HG02571 (cell line): ENCODE results near the gene MEGF8.

Source experiments
- ATAC-seq: cut with Tn5 transposase; IDR thresholded peaks from one replicate; pipeline ENCODE4 v1.9.1; 2021; ENCODE audit warnings: mild to moderate bottlenecking, moderate library complexity; ENCODE audit not compliant: unreplicated experiment

MEGF8 gene

DNA sequence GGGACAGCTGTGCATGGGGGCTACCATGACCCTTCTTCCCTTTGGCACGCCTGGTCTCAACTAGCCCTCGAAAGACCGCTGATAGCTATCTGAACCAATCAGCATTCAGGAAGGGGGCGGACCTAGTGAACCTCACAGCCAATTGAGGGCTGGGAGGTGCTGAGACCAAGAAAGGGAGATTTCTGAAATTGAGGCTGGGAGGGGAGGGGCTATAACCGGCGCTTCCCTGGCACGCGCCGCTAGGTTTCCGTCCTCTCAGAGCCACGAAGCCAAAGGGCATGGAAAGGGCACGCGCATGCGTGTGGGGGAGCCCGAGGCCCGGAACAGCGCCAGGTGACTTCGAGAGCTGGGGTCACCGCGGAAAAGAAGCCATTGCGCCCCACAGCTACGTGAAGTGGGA, 18.8 kb upstream of the MEGF8 start:
- ATAC-seq: no peak

DNA sequence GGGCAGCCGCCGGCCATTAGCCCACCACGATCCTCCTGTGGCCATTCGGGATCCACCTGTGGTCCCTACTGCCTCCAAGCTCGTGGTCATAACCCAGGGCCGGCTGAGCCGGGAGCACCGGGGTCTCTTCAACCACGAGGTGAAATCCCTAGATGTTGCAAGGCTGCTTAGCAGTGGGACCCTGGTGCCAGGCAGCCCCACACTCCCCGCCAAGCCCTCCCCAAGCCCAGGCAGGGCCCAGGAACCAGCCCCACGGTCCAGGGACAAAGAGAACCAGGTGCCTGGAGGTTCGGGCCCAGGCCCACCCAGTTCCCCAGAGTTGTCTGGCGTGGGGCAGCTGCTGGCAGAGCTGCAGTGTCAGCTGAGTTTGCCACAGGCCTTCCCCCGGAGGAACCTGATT, 15.7 kb upstream of the MEGF8 start:
- no peak for ATAC-seq

DNA sequence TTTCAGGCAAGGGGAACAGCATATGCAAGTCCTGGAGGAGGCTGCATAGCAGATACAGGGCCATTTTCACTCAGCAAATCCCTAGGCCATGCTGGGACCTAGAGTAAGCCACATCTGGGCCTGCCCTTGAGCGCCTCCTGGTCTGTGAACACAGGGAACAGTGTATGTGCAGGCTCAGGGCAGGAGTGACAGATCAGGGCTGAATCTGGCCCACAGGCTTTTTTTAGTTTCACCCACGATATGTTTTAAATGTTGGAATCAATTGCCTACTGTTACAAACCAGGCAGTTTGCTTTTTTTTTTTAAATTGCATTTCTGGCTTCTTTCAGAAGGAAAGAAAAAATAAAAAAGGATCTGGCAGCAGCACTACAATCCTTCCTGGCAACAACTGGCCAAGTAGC, 13.8 kb upstream of the MEGF8 start:
- ATAC-seq: no peak

DNA sequence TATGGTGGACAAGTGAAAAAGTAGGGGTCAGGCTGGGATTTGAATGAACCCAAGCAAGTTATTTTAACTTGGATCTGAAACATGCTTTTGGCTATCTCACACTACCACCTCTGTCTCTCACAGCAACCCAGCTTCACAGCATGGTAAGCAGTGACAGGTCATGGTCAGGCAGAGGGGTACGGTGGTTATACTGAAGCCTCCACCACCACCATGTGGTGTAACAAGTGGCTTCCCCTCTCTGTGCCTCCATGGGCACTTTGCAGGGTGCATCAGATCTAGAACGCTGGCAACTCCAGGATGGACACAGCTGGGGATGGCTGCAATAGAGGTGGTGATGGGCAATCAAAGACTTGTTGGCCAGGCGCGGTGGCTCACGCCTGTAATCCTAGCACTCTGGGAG, 13.1 kb upstream of the MEGF8 start:
- no peak for ATAC-seq

DNA sequence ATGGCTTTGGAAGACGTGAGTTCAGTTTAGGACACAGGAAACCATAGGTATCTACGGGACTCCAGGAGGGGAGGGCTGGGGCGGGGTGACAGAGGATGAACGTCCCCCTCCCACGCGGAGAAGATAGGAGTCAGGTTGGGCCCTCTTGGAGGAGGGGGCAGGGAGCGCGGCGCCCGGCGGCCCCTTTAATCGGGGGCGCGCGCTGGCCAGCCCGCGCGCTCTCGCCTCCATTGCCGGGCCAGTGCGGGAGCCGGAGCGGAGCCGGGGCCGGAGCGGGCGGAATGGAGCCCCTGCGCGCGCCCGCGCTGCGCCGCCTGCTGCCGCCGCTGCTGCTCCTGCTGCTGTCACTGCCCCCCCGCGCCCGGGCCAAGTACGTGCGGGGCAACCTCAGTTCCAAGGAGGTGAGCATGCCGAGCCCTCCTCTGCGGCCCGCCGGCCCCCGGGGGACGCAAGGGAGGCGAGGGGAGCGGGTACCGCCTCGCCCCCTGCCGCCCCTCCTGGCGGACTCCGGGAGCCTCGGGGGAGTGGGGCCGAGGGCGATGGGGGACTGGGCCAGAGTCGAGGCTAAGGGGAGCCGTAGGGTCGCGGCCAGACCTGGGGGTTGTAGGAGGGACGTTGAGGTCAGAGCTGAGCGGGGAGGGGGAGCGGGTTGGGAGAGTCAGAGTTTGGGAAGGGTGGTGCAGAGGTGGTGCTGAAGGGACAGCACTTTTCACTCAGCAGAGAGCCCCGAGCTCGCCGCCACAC, 12.2 kb upstream of the MEGF8 start, which contains the start of gene TMEM145:
TSS of gene TMEM145 (plus strand) at position 214 of the 744 bp plus-strand sequence. CDS start at position 282, 68 bp downstream.
- no peak for ATAC-seq

DNA sequence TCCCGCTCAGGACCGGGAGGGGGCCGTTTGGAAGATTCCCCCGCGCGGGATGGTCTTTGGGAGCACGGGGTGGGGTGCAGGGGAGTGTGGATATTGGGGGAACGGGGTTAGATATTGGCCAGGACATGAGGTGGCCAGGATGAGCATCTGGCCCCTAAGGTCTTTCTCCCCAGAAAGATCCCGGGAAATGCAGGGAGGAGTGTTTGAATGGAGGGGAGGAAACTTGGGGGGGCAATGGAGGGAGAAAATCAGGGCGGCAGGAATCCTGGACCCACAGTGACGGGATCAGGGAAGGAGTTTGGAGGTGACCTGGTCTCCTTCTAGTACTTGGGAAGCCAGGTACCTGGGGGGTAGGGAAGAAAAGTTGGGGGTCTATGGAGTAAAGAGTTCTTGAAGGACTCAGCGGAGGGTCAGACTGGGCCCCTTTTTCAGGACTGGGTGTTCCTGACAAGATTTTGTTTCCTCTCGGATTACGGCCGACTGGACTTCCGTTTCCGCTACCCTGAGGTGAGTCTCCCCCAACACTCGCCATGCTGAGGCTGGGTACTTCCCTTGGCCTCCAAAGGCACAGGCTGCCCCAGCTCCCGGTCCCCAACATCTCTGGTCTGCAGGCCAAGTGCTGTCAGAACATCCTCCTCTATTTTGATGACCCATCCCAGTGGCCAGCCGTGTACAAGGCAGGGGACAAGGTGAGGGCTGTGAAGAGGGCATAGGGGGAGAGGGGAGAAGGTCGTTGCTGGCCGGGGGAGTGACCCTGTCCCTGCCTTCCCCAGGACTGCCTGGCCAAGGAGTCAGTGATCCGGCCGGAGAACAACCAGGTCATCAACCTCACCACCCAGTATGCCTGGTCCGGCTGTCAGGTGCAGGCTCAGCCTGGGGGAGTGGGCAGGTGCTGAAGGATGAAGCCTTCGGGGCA, 11.3 kb upstream of the MEGF8 start:
- no peak for ATAC-seq

DNA sequence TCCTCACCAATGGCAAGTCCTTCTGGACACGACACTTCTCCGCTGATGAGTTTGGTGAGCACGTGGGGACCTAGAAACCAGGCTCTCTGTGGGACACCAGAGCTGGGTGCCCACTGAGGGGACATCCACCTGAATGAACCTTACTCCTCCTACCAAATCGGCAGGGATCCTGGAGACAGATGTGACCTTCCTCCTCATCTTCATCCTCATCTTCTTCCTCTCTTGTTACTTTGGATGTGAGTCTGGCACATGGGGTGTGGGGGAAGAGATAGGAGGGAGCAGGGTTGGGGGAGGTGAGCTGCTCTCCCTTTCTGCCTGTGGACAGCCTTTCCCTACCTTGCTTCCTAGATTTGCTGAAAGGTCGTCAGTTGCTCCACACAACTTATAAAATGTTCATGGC, 10.4 kb upstream of the MEGF8 start:
- ATAC-seq: no peak

DNA sequence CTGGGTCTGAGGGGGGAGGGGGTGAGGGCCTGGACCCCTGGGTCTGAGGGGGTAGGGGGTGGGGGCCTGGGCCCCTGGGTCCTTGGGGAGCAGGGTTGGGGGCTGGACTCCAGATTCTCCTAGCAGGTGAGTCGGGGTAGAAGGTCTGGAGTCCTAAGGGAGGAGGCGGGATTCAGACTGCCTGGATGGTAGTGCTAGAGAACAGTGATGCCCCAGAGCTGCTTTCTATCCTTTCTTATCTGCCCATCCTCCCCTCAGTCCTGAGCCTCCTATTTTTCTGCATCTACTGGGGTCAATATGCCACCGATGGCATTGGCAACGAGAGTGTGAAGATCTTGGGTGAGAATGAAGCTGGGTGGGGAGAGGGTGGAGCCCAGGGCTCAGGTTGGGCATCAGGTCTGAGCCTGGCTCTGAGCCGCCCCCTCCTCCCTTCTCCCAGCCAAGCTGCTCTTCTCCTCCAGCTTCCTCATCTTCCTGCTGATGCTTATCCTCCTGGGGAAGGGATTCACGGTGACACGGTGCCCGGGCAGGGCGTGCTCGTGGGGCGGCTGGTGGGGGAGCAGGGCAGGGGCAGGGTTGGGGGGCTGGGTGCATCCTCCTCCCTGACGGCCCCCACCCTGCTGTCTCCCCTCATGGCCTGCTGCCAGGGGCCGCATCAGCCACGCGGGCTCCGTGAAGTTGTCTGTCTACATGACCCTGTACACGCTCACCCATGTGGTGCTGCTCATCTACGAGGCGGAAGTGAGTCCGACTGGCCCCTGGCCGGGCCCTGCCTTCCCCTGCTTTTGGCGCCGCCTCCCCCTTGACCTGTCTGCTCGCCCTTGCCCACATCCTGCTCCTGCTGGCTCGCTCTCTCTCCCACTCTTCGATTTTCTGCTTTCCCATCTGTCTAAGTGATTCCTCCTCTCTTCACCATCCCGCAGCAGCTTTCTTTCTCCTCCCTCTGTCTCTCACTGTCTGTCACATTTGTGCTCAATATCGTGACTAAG, 8.9 kb upstream of the MEGF8 start:
- no peak for ATAC-seq

DNA sequence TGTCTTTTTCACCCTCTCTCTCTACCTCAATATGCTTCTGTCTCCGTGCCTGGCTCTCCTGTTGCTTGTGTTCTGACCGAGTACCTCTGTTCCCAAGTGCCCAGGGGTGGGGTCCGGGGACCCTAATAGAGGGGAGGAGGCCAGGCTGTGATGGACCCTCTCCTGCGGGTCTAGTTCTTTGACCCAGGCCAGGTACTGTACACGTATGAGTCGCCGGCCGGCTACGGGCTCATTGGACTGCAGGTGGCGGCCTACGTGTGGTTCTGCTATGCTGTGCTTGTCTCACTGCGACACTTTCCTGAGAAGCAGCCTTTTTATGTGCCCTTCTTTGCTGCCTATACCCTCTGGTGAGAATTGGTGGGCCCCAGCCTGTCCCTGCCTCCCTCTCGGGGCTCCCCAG, 7.9 kb upstream of the MEGF8 start:
- no peak for ATAC-seq

DNA sequence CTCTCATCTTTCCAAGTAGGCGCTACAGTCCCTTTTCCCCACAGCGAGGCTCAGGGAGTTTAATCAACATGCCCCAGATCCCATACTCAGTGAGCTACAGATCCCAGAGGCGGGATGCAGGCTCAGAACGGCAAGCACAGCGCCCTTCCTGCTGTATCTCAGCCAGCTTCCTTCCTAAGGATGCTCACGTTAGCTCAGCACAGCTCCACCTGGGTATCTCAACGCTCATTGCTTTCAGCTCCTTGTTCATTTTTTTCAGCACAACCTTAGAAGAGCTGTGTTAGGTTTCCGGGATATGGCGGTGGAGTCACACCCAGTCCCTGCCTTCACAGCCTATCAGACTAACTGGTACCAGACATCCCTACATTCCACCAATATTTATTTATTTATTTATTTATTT, 3.1 kb upstream of the MEGF8 start:
- no peak for ATAC-seq

DNA sequence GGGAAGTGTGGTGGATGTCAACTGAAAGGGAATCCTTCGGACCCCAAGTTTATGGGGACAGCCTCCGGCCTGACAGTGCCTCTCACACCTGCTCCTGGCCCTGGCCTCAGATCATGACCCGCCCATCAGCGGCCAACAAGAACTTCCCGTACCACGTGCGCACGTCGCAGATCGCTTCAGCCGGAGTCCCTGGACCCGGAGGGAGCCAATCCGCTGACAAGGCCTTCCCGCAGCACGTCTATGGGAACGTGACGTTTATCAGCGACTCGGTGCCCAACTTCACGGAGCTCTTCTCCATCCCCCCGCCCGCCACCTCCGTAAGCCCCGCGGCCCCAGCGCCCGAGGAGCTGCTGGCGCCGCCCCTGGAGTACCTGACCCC, 2.0 kb upstream of the MEGF8 start:
- no peak for ATAC-seq

DNA sequence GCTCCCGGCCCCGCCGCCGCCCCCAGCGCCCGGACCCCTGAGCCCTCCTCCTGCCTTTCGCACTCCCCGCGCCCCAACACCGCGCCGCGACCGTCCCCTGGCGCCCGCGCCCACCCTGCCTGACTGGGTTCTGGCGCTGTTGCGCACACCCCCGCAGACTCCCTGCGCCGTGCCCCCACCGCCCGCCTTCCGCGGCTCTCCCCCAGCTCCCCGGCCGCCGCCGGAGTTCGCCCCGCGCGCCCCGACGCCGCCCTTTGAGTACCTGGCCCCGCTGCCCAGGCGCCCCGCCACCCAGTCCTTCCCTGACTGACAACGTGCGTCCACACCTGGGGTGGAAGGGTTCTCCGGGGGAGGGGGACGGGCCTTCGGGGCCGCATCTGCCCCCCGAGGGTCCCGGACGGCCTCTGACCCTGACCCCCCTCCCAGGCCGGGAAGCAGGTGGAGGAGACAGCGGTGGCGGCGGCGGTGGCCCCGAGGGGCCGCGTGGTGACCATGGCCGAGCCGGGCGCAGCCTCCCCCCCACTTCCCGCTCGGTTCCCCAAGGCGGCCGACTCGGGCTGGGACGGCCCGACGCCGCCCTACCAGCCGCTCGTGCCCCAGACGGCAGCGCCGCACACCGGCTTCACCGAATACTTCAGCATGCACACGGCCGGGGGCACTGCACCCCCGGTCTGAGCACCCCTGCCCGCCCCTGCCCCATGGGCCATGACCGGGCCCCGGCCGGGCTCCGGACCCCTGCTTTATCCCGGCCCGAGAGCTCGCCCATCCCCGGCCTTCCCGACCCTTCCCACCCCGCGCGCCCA, 1.4 kb upstream of the MEGF8 start:
- no peak for ATAC-seq

DNA sequence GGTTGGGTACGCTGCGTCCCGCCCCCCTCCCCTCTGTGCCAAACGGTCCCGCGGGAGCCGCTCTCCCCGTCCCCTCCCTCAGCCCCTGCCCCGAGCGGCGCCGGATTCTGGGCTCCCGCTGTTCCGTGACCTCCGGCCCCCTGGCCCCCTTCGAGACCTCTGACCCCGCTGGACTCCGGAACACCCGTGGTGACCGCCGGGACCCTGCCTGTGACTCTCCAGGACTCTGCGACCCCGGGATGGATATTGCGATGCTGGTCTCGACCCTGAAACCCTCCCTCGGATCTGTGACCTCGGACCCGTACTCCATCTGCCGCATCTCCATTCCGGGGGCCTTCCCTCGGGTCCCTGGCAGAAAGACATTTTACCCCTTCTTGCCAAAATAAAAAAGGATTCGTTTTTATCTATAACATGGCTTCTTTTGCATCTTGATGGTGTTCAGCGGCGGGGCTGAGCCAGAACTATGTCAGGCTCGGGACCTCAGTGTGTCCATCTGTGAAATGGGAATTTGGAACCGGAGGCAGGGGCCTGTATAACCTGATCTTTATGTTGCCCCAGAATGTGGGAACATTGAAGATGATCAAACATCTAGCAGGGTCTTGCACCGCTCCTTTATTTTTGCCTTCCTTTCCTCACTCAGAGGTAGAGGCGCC, 654 bp upstream of the MEGF8 start:
- ATAC-seq: no peak

DNA sequence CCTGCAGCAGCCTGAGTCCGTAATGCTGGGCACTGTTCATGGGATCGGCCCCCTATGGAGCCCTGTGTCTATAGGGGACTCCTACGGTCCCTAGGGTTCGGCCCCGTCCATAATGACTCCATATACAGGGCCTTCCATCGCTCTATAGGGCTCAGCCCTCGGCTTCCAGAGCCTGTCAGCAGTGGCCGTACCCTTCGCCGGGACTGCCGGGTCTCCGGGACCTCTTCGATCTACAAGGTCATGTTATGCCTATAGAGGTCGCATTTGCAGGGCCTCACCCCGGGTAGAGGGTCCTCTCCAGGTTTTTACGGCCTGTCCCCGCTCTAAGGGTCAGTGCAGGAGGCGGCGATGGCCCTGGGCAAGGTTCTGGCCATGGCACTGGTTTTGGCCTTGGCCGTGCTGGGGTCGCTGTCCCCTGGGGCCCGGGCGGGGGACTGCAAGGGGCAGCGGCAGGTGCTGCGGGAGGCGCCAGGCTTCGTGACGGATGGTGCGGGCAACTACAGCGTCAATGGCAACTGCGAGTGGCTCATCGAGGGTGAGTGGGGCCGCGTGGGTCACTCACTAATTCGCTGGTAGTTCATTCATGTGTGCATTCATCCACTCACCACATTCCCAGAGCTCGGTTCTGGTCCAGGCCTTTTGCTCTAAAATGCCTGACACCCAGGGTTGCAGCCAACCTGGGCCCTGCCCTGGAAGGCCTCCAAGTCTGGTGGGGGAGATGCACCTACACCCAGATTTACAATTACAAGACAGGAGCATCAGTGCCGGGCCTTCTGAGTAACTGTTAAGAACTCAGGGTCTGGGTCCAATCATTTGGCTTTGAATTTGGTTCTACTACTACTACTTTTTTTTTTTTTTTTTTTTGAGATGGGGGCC, 699 bp downstream of the MEGF8 start:
- ATAC-seq: peak; percentile 8

DNA sequence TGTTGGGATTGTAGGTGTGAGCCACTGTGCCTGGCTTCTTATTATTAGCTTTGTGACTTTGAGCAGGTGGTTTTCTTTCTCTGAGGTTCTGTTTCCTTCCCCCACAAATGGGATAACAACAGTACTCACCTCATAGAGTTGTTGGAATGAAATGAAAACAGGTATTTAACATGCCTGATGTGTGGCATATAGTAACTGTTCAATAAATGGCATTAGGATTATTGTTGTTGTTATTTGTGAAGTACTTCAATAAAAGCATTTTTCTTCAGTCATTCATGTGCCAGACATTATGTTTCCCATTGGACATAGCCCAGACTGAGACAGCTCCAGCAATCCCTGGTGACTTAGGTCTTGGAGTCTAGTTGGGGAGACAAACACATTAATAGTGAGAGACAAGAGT, 1.5 kb downstream of the MEGF8 start:
- no peak for ATAC-seq

DNA sequence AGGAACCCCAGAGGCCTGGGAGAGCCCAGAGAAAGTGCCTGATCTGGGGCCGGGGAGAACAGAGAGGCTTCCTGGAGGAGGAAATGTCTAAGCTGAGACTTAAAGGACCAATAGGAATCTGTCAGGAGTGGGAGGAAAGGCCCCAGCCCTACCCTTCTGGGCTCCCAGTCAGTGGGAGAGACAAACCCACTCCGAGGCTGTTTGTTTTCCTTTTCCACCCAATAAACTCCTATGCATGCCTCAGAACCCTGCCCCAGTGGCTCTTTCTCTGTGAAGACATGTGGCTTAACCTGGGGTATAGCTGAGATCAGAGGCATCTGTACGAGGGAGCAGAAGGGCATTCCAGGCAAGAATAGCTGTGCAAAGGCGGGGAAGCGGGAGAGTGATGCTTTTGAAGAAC, 1.9 kb downstream of the MEGF8 start:
- ATAC-seq: no peak

DNA sequence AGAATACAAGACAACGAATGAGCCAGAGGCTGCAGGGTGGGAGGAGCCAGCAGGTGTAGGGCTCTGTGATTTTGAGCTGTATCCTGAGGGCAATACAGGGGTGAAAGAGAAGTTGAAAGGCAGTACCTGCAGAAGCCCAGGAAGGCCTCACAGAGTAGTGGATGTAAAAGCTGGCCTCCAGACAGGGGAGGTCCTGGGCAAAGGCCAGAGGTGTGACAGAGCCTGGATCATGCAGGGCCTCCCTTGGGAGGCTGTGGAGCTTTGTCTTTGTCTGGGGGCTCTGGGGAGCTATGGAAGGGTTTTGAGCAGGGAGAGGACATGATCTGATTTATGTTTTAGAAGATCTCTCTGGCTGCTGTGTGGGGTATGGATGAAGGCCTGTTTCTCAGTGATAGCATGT, 2.7 kb downstream of the MEGF8 start:
- no peak for ATAC-seq

DNA sequence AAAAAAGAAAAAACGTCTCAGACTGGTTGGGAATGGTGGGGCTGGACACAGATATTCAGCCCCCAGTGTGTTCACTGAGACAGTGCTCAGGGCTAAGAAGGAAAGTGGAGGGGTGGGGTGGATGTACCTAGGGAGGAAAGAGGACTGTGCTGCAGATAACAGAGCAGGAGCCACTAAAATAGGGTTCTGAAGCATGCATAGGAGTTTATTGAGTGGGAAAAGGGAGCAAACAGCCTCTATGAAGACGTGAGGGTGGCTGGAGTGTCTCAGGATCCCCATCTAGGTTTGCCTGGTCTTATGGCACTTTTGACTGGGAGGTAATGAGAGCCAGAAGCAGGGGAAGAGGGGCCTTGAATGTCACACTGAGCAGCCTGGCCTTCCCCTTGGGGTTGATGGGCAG, 3.4 kb downstream of the MEGF8 start:
- ATAC-seq: no peak

DNA sequence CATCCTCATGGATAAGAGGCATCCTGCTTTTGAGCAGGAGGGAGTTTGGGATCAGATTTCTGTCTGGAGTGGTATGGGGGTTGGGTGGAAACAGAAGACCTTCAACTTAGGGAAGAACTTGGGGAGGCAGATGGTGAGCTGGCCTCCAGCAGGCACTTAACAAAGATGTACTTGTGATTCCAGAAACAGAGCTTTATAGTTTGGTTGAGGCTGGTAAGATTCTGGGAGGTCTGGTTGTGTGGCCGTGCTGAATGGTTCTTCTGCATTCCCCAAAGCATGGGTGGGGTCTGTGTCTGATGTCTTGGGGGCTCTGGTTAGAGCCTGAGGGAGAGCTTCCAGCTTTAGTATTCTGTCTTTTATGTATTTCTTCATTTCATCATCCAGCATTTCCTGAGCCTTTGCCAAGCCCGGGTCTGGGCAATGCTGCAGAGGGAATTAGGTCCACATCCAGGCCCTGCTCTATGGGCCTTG, 4.8 kb downstream of the MEGF8 start:
- no peak for ATAC-seq
